PC-3 (cell line): Measurements from ENCODE around the gene EMSY. TPM values are rescaled to one million over a fixed set of nuclear protein-coding genes. Genes with fewer than 3 reads are reported as not detected.

ENCODE experiments used
- ATAC-seq: fragments of 200-7000 bp; cut with Tn5 transposase; 2 replicates; pipeline ENCODE4 v1.9.1; 2020; ENCODE audit warnings: mild to moderate bottlenecking, moderate library complexity
- BruUV-seq: library from RNA; stranded (reverse); fragments of 400-500 nt; replicated peaks from 2 replicates; lab custom pipeline; 2021; lab: Mats Ljungman, UMichigan
- CTCF ChIA-PET: fragments of 300-600 bp; sonication (Branson Sonifier 250); formaldehyde crosslinking; loops from one replicate; lab custom pipeline; 2022; ENCODE audit warnings: antibody characterized with exemption; lab: Charles Lee
- POLR2A ChIA-PET: fragments of 300-600 bp; sonication (Branson Sonifier 250); formaldehyde crosslinking; loops from one replicate; lab custom pipeline; 2022; ENCODE audit warnings: antibody characterized with exemption; ENCODE audit not compliant: unreplicated experiment; lab: Charles Lee
- DNase-seq: peaks from one replicate; pipeline ENCODE4 v3.0.0-alpha.2; 2015
- H2AFZ ChIP-seq: fragments of 300-600 bp; sonication (generic); 2 replicates; pipeline ENCODE4 v1.6.0; 2016; ENCODE audit warnings: antibody characterized with exemption, low read length
- H3F3A ChIP-seq: fragments of 300-600 bp; sonication (generic); one replicate; pipeline ENCODE4 v1.6.0; 2017; ENCODE audit warnings: antibody characterized with exemption, low read length, control low read depth, mild to moderate bottlenecking; ENCODE audit not compliant: unreplicated experiment
- H3K27ac ChIP-seq: fragments of 300-600 bp; sonication (generic); 2 replicates; pipeline ENCODE4 v1.5.1; 2016; ENCODE audit warnings: mild to moderate bottlenecking, low read length
- H3K27me3 ChIP-seq: fragments of 300-600 bp; sonication (generic); 2 replicates; pipeline ENCODE4 v1.6.1; 2016; ENCODE audit warnings: low read length, mixed read lengths
- H3K36me3 ChIP-seq: fragments of 300-600 bp; sonication (generic); 2 replicates; pipeline ENCODE4 v1.6.1; 2016; ENCODE audit warnings: low read depth, mixed run types, low read length, mixed read lengths
- H3K4me1 ChIP-seq: fragments of 300-600 bp; sonication (generic); 2 replicates; pipeline ENCODE4 v1.5.1; 2016; ENCODE audit warnings: low read length; ENCODE audit not compliant: insufficient read depth
- H3K4me2 ChIP-seq: fragments of 300-600 bp; sonication (generic); 2 replicates; pipeline ENCODE4 v1.6.0; 2016; ENCODE audit warnings: low read length
- H3K4me3 ChIP-seq: fragments of 300-600 bp; sonication (generic); 2 replicates; pipeline ENCODE4 v1.5.1; 2016; ENCODE audit warnings: mild to moderate bottlenecking, low read length, mixed read lengths
- H3K79me2 ChIP-seq: fragments of 300-600 bp; sonication (generic); 2 replicates; pipeline ENCODE4 v1.6.1; 2017; ENCODE audit warnings: low read length, mixed read lengths
- H3K9ac ChIP-seq: fragments of 300-600 bp; sonication (generic); 2 replicates; pipeline ENCODE4 v1.6.0; 2016; ENCODE audit warnings: mild to moderate bottlenecking, low read length
- H3K9me2 ChIP-seq: fragments of 300-600 bp; sonication (generic); replicated peaks from 2 replicates; pipeline ENCODE4 v1.6.1; 2016; ENCODE audit warnings: mixed run types, low read length, mixed read lengths
- H3K9me3 ChIP-seq: fragments of 300-600 bp; sonication (generic); 2 replicates; pipeline ENCODE4 v1.6.1; 2016; ENCODE audit warnings: low read length, mixed read lengths
- H4K20me1 ChIP-seq: fragments of 300-600 bp; sonication (generic); 2 replicates; pipeline ENCODE4 v1.6.1; 2016; ENCODE audit warnings: low read length, mixed read lengths
- EZH2 ChIP-seq: fragments of 300-600 bp; sonication (generic); IDR thresholded peaks from one replicate; pipeline ENCODE4 v1.6.1; 2017; ENCODE audit warnings: antibody characterized with exemption, mild to moderate bottlenecking, low read length; ENCODE audit not compliant: unreplicated experiment
- EZH2phosphoT487 ChIP-seq: fragments of 300-600 bp; sonication (generic); IDR thresholded peaks from 2 replicates; pipeline ENCODE4 v1.6.1; 2018; ENCODE audit warnings: mild to moderate bottlenecking, antibody characterized with exemption, low read length, borderline replicate concordance
- intact Hi-C: fragments of 100-400 bp; cut with micrococcal nuclease; formaldehyde crosslinking; loops from 2 replicates; pipeline ENCODE4 v1.9.0; 2023
- total RNA-seq: library from RNA; depleted of rRNA; stranded (reverse); fragments of >200 nt; gene quantifications from 2 replicates; pipeline ENCODE4 v1.2.3, GENCODE V29; 2014
- TF ChIP-seq, protein P1 (sequence below): fragments of 300-600 bp; sonication (generic); conservative IDR thresholded peaks from 2 replicates; pipeline ENCODE4 v1.5.1; 2017; ENCODE audit warnings: antibody characterized with exemption, low read depth, mild to moderate bottlenecking, low read length

Gene EMSY
- total RNA-seq, 1 experiment from 2014 or later: 51.1 TPM

DNA sequence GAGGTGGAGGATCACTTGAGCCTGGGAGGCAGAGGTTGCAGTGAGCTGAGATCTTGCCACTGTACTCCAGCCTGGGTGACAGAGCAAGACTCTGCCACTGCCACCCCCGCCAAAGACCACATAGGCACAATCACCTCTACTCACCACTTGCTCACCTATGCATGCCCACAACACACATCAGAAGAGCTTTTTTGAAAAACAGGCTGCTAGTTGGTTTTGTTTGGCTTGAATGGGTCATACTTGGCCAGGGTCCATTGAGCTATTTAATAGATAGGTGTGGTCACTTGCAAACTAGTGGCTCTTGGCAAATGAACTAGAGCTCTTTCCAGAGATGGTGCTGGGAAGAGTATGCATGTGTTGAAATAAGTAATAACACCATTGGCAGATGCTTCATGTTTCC, 80.1 kb downstream of the EMSY start:
- intact Hi-C loops: loop anchor here (1.0 kb wide), 2 partner anchors 10 to 17 kb away; no protein-coding TSS in a partner anchor
- H3K4me1 ChIP-seq: peaks cover 42% of the 10 kb centered on the region
- peak overlapping the region; percentile 75 for H3K4me2 ChIP-seq
- H3K36me3 ChIP-seq: peaks cover 42% of the 10 kb centered on the region
- DNase-seq (peak; percentile 98), ATAC-seq (peak; percentile 93)
- no peaks in the 10 kb centered on the region for H4K20me1 ChIP-seq
- no peaks in the 10 kb centered on the region for H3K79me2 ChIP-seq
- CTCF ChIA-PET: interaction anchor here (0.6 kb wide), 3 partner anchors 206 to 346 kb away, joined by 3 to 5 read pairs (median 3); no protein-coding TSS in a partner anchor
- peak overlapping the region; percentile 74 for H3K9ac ChIP-seq
- H3K4me3 ChIP-seq: peak overlapping the region; percentile 35; the same call in 1 of the 2 replicates
- no peak overlapping the region for H2AFZ ChIP-seq
- no peak for TF ChIP-seq EZH2phosphoT487
- no peak for TF ChIP-seq EZH2
- TF ChIP-seq, protein P1, sequence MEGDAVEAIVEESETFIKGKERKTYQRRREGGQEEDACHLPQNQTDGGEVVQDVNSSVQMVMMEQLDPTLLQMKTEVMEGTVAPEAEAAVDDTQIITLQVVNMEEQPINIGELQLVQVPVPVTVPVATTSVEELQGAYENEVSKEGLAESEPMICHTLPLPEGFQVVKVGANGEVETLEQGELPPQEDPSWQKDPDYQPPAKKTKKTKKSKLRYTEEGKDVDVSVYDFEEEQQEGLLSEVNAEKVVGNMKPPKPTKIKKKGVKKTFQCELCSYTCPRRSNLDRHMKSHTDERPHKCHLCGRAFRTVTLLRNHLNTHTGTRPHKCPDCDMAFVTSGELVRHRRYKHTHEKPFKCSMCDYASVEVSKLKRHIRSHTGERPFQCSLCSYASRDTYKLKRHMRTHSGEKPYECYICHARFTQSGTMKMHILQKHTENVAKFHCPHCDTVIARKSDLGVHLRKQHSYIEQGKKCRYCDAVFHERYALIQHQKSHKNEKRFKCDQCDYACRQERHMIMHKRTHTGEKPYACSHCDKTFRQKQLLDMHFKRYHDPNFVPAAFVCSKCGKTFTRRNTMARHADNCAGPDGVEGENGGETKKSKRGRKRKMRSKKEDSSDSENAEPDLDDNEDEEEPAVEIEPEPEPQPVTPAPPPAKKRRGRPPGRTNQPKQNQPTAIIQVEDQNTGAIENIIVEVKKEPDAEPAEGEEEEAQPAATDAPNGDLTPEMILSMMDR: no peak
- no TSS peak for BruUV-seq
- POLR2A ChIA-PET: interaction anchor here (0.5 to 0.7 kb wide), 3 partner anchors 13 to 542 kb away, joined by 4 to 19 read pairs (median 11); partner anchors contain the start of gene CAPN5
- H3K9me2 ChIP-seq: no peaks in the 10 kb centered on the region
- no peaks in the 10 kb centered on the region for H3F3A ChIP-seq
- H3K9me3 ChIP-seq: no peaks in the 10 kb centered on the region
- H3K27me3 ChIP-seq: no peaks in the 10 kb centered on the region
- peak overlapping the region; percentile 95 for H3K27ac ChIP-seq

DNA sequence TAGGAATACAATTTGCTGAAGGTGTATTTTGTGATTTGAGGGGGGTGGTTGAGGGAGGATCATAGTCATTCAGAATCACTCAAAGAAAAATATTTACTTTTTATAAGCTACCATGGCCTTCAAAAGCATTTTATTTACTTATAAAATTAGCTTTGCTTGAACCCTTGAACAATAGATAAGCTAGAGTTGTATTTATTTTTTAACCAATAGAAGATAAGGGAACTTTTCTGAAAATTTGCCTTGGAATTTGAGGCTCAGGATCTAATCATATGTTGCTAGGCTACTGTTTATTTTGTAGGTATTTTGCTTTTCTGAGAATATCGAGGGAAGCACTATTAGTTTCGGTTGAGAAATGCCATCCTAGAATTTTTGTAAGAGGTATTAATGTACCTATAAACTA, 82.1 kb downstream of the EMSY start:
- no peak overlapping the region for H3K9ac ChIP-seq
- DNase-seq: no peak
- H4K20me1 ChIP-seq: no peaks in the 10 kb centered on the region
- no peaks in the 10 kb centered on the region for H3K9me3 ChIP-seq
- peak overlapping the region; percentile 6; the same call in 1 of the 2 replicates for H3K27ac ChIP-seq
- no peaks in the 10 kb centered on the region for H3F3A ChIP-seq
- no peak for ATAC-seq
- H3K27me3 ChIP-seq: no peaks in the 10 kb centered on the region
- ChIA-PET CTCF (no interaction called here), POLR2A (no interaction called here)
- H3K4me3 ChIP-seq: no peak overlapping the region
- peaks cover 49% of the 10 kb centered on the region for H3K36me3 ChIP-seq
- H3K79me2 ChIP-seq: no peaks in the 10 kb centered on the region
- no peaks in the 10 kb centered on the region for H3K9me2 ChIP-seq
- no TSS peak for BruUV-seq
- peaks cover 36% of the 10 kb centered on the region for H3K4me1 ChIP-seq
- H3K4me2 ChIP-seq: no peak overlapping the region
- H2AFZ ChIP-seq: no peak overlapping the region
- intact Hi-C loops: no loop called here
- TF ChIP-seq, protein P1: no peak
- no peak for TF ChIP-seq EZH2
- no peak for TF ChIP-seq EZH2phosphoT487

GRCh38 chr11:76542436-76542835, 97.6 kb downstream of the EMSY start:
- BruUV-seq: no TSS peak
- peak overlapping the region; percentile 22 for H3K4me3 ChIP-seq
- ATAC-seq (peak; percentile 24), DNase-seq (peak; percentile 62)
- H3K27me3 ChIP-seq: no peaks in the 10 kb centered on the region
- peak overlapping the region; percentile 60 for H3K4me2 ChIP-seq
- TF ChIP-seq, protein P1: no peak
- TF ChIP-seq EZH2phosphoT487 (no peak), EZH2 (no peak)
- peaks cover 33% of the 10 kb centered on the region for H3K4me1 ChIP-seq
- H3K27ac ChIP-seq: peak overlapping the region; percentile 93
- peaks cover 52% of the 10 kb centered on the region for H3K36me3 ChIP-seq
- H3K9me2 ChIP-seq: no peaks in the 10 kb centered on the region
- ChIA-PET CTCF (interaction anchor here (0.6 kb wide), 1 partner anchor 572 kb away, joined by 3 read pairs; no protein-coding TSS in a partner anchor), POLR2A (no interaction called here)
- no peaks in the 10 kb centered on the region for H4K20me1 ChIP-seq
- H3K79me2 ChIP-seq: no peaks in the 10 kb centered on the region
- H2AFZ ChIP-seq: no peak overlapping the region
- no peaks in the 10 kb centered on the region for H3K9me3 ChIP-seq
- H3F3A ChIP-seq: peaks cover 10% of the 10 kb centered on the region
- intact Hi-C loops: loop anchor here (1.0 kb wide), 1 partner anchor 17 kb away; no protein-coding TSS in a partner anchor
- peak overlapping the region; percentile 66 for H3K9ac ChIP-seq
